Stimulated activated CD4-positive, alpha-beta T cell treated with anti-CD3 and anti-CD28 coated beads, Interleukin-12 subunit alpha, Interleukin-12 subunit beta, amount 100 ng/mL, for 4 hours (primary cell): ENCODE data around the gene TLR9.

ENCODE experiments used
- DNase-seq: peaks from one replicate; pipeline ENCODE4 v3.0.0-alpha.2; 2020

The TLR9 gene

GRCh38 chr3:52171514-52172261 lies 53.8 kb downstream of the TLR9 start:
- no peak for DNase-seq
